GM18909 (cell line): ENCODE measurements around the gene LEPROT.
A peak's percentile ranks its signal among the peaks of the same experiment; 100 is the strongest.

Source experiments
- ATAC-seq: cut with Tn5 transposase; IDR thresholded peaks from one replicate; pipeline ENCODE4 v1.9.1; 2021; ENCODE audit warnings: mild to moderate bottlenecking; ENCODE audit not compliant: unreplicated experiment, poor library complexity

Gene LEPROT

DNA sequence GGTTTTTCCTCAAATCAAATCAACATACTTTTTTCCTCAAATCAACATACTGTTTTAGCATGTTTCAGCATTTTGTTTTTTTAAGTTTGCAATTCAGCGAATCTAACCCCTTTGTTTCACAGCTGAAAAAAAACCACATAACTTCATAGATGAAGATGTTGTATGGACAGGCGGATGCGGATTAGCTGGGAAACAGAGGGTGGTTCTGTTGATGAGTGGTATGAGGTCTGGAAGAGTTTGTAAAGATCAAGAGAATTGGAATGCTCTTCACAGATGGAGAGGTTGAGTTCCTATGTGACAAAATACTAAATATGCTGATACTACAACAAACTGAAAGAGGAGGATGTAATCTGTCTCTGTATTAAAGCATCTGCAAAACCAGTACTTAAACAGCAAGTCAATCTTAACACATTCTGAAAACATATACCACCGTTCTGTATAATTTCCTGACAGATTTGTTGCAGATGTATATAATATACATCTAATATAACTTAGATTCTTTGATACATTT lies 10.6 kb upstream of the LEPROT start:
- no peak for ATAC-seq

DNA sequence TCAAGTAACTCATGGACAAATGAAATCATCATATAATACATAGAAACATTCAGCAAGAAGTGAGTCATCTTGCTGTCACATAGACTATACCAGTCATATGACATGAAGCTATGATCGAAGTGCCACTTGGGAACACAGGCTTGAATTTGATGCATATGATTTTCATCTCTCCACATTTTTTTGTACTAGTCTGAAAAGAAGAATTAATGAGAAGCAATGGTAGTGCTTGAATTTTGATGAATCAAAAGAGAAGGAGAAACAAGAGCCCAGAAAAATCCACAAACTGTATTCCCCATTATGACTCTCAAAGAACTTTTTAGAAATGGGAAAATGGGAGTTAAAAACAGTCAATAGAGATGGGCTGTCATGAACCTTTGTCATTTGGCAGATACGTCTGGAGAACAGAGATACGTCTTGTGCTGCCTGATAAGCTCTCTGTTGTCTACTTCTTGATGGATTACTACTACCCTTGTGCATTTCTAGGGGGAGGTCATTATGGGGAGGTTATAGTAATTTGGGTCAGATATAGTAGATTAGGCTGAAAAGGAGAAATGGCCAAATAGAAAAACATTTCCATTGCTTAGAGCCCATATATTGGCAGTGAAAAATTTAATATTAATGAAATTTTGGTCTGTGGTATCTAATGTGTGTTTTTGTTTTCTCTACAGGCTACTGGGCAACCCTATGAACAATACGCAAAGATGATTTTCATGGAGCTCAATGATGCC lies 8.0 kb upstream of the LEPROT start:
- no peak for ATAC-seq

DNA sequence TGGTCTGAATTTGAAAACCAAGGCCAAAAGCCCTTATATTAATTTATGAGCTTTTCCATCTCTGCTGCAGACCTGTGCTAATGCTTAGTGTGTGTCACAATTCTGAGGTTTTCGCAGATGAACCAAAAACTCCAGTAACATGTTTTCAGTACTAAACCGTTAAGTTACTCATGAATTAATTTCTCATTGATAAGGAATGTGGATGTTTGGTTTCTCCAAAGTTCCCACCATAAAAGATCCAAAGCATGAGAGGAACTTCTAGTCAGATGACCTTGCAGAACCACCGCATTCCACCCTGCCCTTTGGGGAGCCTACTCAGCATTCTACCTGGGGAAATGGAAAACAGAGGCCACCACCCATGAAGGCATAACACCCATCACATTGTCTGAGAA lies 7.5 kb upstream of the LEPROT start:
- no peak for ATAC-seq

DNA sequence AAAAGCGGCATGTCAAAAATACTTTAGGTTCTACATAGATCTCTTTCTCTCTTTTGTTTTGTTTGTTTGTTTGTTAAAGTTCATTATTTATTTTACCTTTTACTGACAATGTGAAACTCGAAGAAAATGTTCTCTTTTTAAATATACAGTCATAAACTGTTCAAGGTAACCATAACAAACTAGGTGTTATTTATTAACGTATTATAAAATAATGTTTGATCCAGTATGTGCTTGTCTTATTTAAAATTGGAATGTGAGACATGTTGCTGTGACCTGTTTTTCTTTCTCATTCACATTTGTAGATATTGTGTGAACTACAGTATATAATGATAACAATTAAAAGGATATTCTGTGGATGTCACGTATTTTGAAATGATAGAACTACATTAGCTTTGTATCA lies 5.9 kb upstream of the LEPROT start:
- ATAC-seq = no peak

- no peak for ATAC-seq
Measured at GRCh38 chr1:65416767-65417166, 3.7 kb upstream of the LEPROT start.

- ATAC-seq = no peak
Measured at GRCh38 chr1:65417729-65418128, 2.7 kb upstream of the LEPROT start.

DNA sequence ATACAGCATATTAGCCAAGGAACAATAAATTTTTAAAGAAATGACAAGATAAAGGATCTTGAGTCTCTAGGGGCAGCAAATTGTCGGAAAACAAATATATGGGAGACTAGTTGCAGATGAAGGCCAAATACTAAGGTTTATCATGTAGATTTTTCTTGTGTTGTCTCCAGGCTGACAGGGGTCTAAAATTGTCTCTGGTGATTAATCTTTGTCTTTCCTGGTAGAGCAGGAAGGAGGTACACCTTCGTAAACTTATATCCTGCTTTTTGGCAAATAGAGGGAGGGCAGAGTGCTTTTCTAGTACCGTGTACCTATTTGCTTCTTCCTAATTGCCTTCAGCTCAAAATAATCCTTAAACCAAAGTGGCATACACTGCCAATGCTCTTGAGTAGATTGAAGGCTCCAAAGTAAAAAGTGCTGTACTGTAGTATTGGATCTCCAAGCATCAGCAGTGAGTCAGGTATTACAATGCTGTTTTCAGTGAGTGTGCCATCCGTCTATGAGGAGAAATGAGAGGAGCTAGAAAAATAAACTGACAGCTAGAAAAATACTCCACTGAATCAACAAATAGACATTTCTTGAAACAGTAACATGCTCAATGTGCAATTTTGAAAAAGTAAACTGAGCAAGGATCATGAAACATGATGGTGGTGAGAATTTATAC lies 1.8 kb upstream of the LEPROT start:
- ATAC-seq = no peak

- peak; percentile 95 for ATAC-seq
Measured at GRCh38 chr1:65419681-65420589, 533 bp upstream of the LEPROT start.

GRCh38 chr1:65421351-65422025 lies 1.0 kb downstream of the LEPROT start:
- no peak for ATAC-seq

DNA sequence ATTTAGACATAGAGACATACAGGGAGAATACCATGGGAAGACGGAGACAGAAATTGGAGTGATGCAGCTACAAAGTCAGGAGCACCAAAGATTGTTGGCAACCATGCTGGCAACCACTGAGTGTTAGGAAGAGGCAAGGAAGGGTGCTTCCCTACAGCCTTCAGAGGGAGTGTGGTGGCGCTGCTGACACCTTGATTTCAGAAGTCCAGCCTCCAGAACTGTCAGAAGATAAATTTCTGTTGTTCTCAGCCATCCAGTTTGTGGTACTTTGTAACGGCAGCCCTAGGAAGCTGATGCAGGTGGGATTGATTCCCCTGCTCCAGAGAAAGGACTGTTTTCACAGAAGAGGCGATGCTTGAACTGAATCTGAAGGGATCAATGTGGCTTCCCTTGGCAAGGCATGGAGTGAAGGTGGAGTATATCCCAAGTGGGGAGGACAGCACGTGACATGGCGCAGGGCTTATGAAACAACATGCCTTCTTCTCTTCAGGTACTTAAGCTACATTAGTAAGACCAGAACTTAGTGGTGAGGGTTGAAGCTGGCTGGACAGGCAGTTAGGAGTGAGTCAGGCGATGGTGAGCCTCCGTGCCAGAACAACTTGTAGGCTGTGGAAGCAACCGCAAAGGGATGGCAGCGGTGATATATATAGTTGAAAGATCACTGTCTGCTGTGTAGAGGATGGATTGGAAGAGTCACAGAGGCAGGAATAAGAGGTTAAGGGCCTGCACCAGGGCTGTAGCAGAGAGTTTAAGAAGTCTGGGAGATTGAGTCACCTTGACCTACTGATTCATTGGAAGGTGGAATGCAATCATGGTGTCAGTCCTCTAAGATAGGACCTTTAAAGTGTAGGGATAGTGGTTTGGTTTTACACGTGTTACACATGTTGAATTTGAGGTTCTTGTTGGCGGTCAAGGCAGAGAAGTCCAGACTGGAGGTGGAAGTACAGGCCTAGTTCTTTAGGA lies 2.1 kb downstream of the LEPROT start:
- ATAC-seq = no peak

- ATAC-seq = no peak
Measured at GRCh38 chr1:65423884-65424572, 3.6 kb downstream of the LEPROT start.

- ATAC-seq = no peak
Measured at GRCh38 chr1:65424573-65424889, 4.1 kb downstream of the LEPROT start.

DNA sequence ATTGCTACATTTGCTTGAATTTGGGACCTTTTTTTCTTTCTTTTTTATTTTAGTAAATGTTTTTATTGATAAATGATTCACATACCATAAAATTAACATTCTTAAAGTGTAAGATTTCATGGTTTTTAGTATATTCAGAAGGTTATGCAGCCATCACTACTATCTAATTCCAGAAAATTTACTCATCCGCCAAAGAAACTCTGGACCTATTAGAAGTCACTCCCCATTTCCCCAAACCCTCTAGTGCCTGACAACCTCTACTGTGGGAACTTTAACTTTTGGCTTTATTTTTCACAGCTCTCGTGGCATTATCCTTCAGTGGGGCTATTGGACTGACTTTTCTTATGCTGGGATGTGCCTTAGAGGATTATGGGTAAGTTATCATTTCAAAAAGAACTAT lies 4.5 kb downstream of the LEPROT start:
- no peak for ATAC-seq

- no peak for ATAC-seq
Measured at GRCh38 chr1:65425697-65426096, 5.2 kb downstream of the LEPROT start.

- no peak for ATAC-seq
Measured at GRCh38 chr1:65429078-65429477, 8.6 kb downstream of the LEPROT start.

DNA sequence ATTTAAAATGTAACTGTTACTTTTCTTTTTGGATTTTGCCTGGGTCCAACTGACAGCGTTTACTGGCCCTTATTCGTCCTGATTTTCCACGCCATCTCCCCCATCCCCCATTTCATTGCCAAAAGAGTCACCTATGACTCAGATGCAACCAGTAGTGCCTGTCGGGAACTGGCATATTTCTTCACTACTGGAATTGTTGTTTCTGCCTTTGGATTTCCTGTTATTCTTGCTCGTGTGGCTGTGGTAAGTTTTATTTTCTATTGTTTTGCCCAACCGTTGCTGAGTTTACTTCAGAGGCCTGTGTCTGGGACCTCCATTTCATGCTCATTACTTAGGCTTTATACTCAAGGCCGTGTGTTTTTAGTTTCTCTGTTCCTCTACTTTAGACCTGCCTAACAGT lies 9.3 kb downstream of the LEPROT start:
- ATAC-seq = no peak

DNA sequence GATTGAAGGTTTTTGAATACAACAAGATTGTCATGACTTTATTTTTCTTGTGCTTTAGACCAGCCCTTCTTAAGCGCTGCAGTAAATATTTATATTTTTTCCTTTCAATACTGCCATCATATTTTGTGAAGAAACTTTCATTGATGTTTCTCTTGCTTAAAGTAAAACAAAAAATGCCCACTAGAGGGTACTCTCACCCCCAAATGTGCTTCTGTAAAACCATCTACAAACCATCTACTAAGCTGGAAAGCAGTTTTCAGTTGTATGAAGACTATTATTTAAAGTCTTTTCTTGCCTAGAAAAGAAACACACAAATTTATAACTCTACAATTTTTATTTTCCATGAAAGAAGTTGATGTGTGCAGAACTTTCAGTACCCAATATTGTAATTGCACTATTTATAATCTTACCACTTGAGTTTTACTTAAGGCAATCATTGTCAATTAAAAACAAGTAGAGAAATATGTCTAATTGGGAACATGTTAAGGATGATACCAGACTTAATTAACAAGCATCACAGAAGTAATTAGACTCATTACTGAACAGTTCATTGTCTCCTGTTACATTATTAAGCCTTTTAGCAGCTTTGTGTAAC lies 10.7 kb downstream of the LEPROT start:
- ATAC-seq = peak; percentile 63

GRCh38 chr1:65432918-65433317 lies 12.4 kb downstream of the LEPROT start:
- ATAC-seq = no peak
